B cell (primary cell): Measurements from ENCODE around the gene OLFM3.

Experiments
- CTCF ChIP-seq: fragments of 200-600 bp; IDR thresholded peaks from one replicate; pipeline ENCODE4 v1.8.0; 2022; ENCODE audit warnings: antibody characterized with exemption, mild to moderate bottlenecking
- EZH2 ChIP-seq: IDR thresholded peaks from 2 replicates; pipeline ENCODE4 v1.6.1; 2012; ENCODE audit warnings: borderline replicate concordance, low read depth, mild to moderate bottlenecking, moderate library complexity, low read length; ENCODE audit not compliant: insufficient read depth, poor library complexity, severe bottlenecking

DNA sequence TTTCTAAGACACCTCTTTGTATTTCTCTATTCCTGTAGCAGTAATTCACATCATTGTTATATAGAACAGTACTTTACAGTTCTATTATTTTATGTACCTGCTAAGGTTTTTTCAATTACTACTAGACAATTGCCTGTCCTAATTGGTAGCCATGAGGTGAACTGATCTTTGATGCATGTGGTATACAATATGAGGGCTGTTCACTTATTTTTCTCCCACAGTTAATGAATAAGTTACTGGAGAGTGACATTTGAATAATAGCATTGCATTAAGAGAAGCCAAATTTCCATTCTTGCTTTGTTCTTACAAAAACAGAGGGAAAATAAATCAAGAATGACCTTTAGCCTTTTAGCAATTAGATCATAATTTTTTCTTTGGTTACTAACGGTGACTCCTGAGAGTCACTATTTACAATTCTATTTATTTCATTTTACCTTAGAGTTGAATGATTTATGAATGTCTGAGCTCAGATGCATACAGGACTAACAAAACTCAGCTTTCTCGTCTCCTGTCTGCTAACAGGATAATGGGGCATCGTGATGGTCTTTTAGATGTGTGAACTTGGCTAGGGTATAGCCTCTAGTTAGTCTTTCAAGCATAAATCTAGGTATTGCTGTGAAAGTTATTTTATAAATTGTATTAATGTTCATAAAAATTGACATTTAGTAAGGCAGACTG lies 54.1 kb downstream of the OLFM3 start:
- TF ChIP-seq CTCF, result no peak
- no peak for TF ChIP-seq EZH2
